IMR-90 (cell line): ENCODE measurements around the gene SLCO1B1. TPM values are rescaled to one million over a fixed set of nuclear protein-coding genes. Genes with fewer than 3 reads are reported as not detected.

Source experiments
- ATAC-seq: fragments of 200-7000 bp; cut with Tn5 transposase; 2 replicates; pipeline ENCODE4 v1.9.1; 2020; ENCODE audit warnings: low read depth, mild to moderate bottlenecking, moderate library complexity
- BruUV-seq: library from RNA; stranded (reverse); fragments of 400-500 nt; replicated peaks from 2 replicates; lab custom pipeline; 2021; lab: Mats Ljungman, UMichigan
- CTCF ChIA-PET: fragments of 300-600 bp; formaldehyde crosslinking; extraction: SDS; loops from one replicate; lab custom pipeline; 2021; ENCODE audit warnings: antibody characterized with exemption; lab: Yijun Ruan, JAX
- POLR2A ChIA-PET: fragments of 300-600 bp; sonication (Branson Sonifier 250); formaldehyde crosslinking; loops from one replicate; lab custom pipeline; 2022; ENCODE audit warnings: antibody characterized with exemption; ENCODE audit not compliant: unreplicated experiment; lab: Charles Lee
- DNase-seq: peaks from one replicate; pipeline ENCODE4 v3.0.0; 2013
- H2AFZ ChIP-seq: replicated peaks from 2 replicates; pipeline ENCODE3; 2013; ENCODE audit warnings: low read length, mild to moderate bottlenecking; ENCODE audit not compliant: poor library complexity
- H2AK5ac ChIP-seq: 2 replicates; pipeline ENCODE4 v1.6.1; 2013; ENCODE audit warnings: low read depth, low read length, inconsistent platforms
- H2AK9ac ChIP-seq: replicated peaks from 2 replicates; pipeline ENCODE3; 2013; ENCODE audit warnings: mild to moderate bottlenecking, low read depth, low read length, moderate library complexity; ENCODE audit not compliant: poor library complexity
- H2BK120ac ChIP-seq: 2 replicates; pipeline ENCODE4 v1.6.1; 2013; ENCODE audit warnings: low read depth, low read length, inconsistent platforms
- H2BK15ac ChIP-seq: 3 replicates; pipeline ENCODE4 v1.6.1; 2013; ENCODE audit warnings: low read depth, low read length, inconsistent platforms
- H2BK20ac ChIP-seq: 2 replicates; pipeline ENCODE4 v1.6.1; 2013; ENCODE audit warnings: low read depth, mild to moderate bottlenecking, inconsistent platforms, low read length, moderate library complexity
- H2BK5ac ChIP-seq: 2 replicates; pipeline ENCODE4 v1.6.1; 2013; ENCODE audit warnings: mild to moderate bottlenecking, low read depth, low read length, inconsistent platforms; ENCODE audit not compliant: poor library complexity, severe bottlenecking
- H3K14ac ChIP-seq: replicated peaks from 2 replicates; pipeline ENCODE4 v1.6.1; 2013; ENCODE audit warnings: low read depth, low read length, inconsistent platforms
- H3K18ac ChIP-seq: 2 replicates; pipeline ENCODE4 v1.6.1; 2013; ENCODE audit warnings: low read depth, low read length, control low read depth
- H3K23ac ChIP-seq: 2 replicates; pipeline ENCODE4 v1.6.1; 2013; ENCODE audit warnings: low read depth, low read length, inconsistent platforms
- H3K27ac ChIP-seq: 2 replicates; pipeline ENCODE4 v1.5.1; 2013; ENCODE audit warnings: mild to moderate bottlenecking, control low read depth, low read length; ENCODE audit not compliant: insufficient read depth
- H3K27me3 ChIP-seq: 2 replicates; pipeline ENCODE4 v1.6.1; 2013; ENCODE audit warnings: low read length; ENCODE audit not compliant: control insufficient read depth, insufficient read depth
- H3K36me3 ChIP-seq: 2 replicates; pipeline ENCODE4 v1.6.1; 2013; ENCODE audit warnings: low read length, mixed read lengths; ENCODE audit not compliant: control insufficient read depth, insufficient read depth
- H3K4ac ChIP-seq: 2 replicates; pipeline ENCODE4 v1.6.1; 2013; ENCODE audit warnings: low read depth, low read length, inconsistent platforms
- H3K4me1 ChIP-seq: 2 replicates; pipeline ENCODE4 v1.6.1; 2013; ENCODE audit warnings: low read length, mixed read lengths; ENCODE audit not compliant: control insufficient read depth, insufficient read depth
- H3K4me2 ChIP-seq: 2 replicates; pipeline ENCODE4 v1.6.1; 2013; ENCODE audit warnings: low read depth, mild to moderate bottlenecking, control low read depth, low read length, moderate library complexity
- H3K4me3 ChIP-seq: 2 replicates; pipeline ENCODE4 v1.5.1; 2013; ENCODE audit warnings: low read depth, mild to moderate bottlenecking, control low read depth, low read length, moderate library complexity; ENCODE audit not compliant: insufficient read depth
- H3K56ac ChIP-seq: 2 replicates; pipeline ENCODE4 v1.6.1; 2013; ENCODE audit warnings: low read length, inconsistent platforms; ENCODE audit not compliant: insufficient read depth; ENCODE audit errors: extremely low read depth
- H3K79me1 ChIP-seq, 2 experiments: 2 replicates each; pipeline ENCODE4 v1.6.1; 2013; ENCODE audit warnings: low read length in 2 of 2, inconsistent platforms in 1 of 2, low read depth in 1 of 2
- H3K9ac ChIP-seq: 2 replicates; pipeline ENCODE4 v1.6.1; 2013; ENCODE audit warnings: low read depth, low read length, control low read depth
- H3K9me1 ChIP-seq: 2 replicates; pipeline ENCODE4 v1.6.1; 2013; ENCODE audit warnings: low read length, inconsistent platforms; ENCODE audit not compliant: insufficient read depth
- H3K9me3 ChIP-seq: 2 replicates; pipeline ENCODE4 v1.6.1; 2013; ENCODE audit warnings: low read length; ENCODE audit not compliant: control insufficient read depth, insufficient read depth
- H4K20me1 ChIP-seq: 2 replicates; pipeline ENCODE4 v1.6.1; 2013; ENCODE audit warnings: low read length, inconsistent platforms; ENCODE audit not compliant: insufficient read depth
- H4K5ac ChIP-seq: 2 replicates; pipeline ENCODE4 v1.6.1; 2013; ENCODE audit warnings: mild to moderate bottlenecking, low read depth, low read length, control low read depth
- H4K8ac ChIP-seq, 2 experiments: 2 replicates each; pipeline ENCODE4 v1.6.1; 2013; ENCODE audit warnings: low read depth in 2 of 2, low read length in 2 of 2, control low read depth in 1 of 2, inconsistent platforms in 1 of 2
- H4K91ac ChIP-seq: 2 replicates; pipeline ENCODE4 v1.6.1; 2013; ENCODE audit warnings: low read depth, low read length, inconsistent platforms; ENCODE audit not compliant: insufficient read depth
- BHLHE40 ChIP-seq: fragments of 150-350 bp; IDR thresholded peaks from 2 replicates; pipeline ENCODE4 v1.6.1; 2016; ENCODE audit warnings: mild to moderate bottlenecking, low read depth, low read length
- CHD1 ChIP-seq: IDR thresholded peaks from 2 replicates; pipeline ENCODE4 v1.6.1; 2012; ENCODE audit warnings: low read depth, low read length, improper control_type of control experiment
- MAZ ChIP-seq: IDR thresholded peaks from 2 replicates; pipeline ENCODE4 v1.6.1; 2012; ENCODE audit warnings: low read depth, mild to moderate bottlenecking, low read length, improper control_type of control experiment, moderate library complexity, borderline replicate concordance
- RAD21 ChIP-seq: IDR thresholded peaks from 2 replicates; pipeline ENCODE4 v1.6.1; 2012; ENCODE audit warnings: low read length, improper control_type of control experiment
- RCOR1 ChIP-seq: IDR thresholded peaks from 2 replicates; pipeline ENCODE4 v1.6.1; 2012; ENCODE audit warnings: mild to moderate bottlenecking, low read length, improper control_type of control experiment; ENCODE audit not compliant: insufficient replicate concordance
- WGBS, 2 experiments: methylation state at CpG; one replicate each; pipeline versions ENCODE4 v1.1.5 to v1.1.7; 2013; ENCODE audit warnings: missing lambda C conversion rate in 2 of 2; ENCODE audit not compliant: insufficient read length in 1 of 2; ENCODE audit errors: extremely low coverage in 2 of 2; 5-methylcytosine and 5-hydroxymethylcytosine counted together
- dilution Hi-C: fragments of 300-500 bp; cut with HindIII; formaldehyde crosslinking; loops from one replicate; pipeline ENCODE4 v1.14.3; 2018; ENCODE audit warnings: low sequenced_read_pairs; ENCODE audit not compliant: unreplicated experiment
- in situ Hi-C: fragments of 300-500 bp; cut with MboI; formaldehyde crosslinking; loops from 3 replicates; pipeline ENCODE4 v1.14.3; 2019; ENCODE audit warnings: low sequenced_read_pairs, inconsistent platforms, mixed read lengths
- intact Hi-C: fragments of 100-400 bp; cut with micrococcal nuclease; formaldehyde crosslinking; loops from 2 replicates; pipeline ENCODE4 v1.10.0; 2022
- polyA plus RNA-seq, 3 experiments: library from polyadenylated mRNA; depleted of rRNA; stranded (reverse); fragments of >200 nt; gene quantifications; 2 replicates each; pipeline ENCODE4 v1.2.3, GENCODE V29; 2012; ENCODE audit warnings: low replicate concordance in 1 of 3
- total RNA-seq: library from RNA; depleted of rRNA; stranded (reverse); fragments of >200 nt; gene quantifications from 2 replicates; pipeline ENCODE4 v1.2.3, GENCODE V29; 2012
- TF ChIP-seq, protein P1 (sequence below): fragments of 150-350 bp; IDR thresholded peaks from 2 replicates; pipeline ENCODE4 v1.6.1; 2016; ENCODE audit warnings: low read depth, mild to moderate bottlenecking, low read length, moderate library complexity, borderline replicate concordance

SLCO1B1 gene
- total and polyA plus RNA-seq, 2 of the 4 experiments (the other 2 are of a cell fraction), result not detected

DNA sequence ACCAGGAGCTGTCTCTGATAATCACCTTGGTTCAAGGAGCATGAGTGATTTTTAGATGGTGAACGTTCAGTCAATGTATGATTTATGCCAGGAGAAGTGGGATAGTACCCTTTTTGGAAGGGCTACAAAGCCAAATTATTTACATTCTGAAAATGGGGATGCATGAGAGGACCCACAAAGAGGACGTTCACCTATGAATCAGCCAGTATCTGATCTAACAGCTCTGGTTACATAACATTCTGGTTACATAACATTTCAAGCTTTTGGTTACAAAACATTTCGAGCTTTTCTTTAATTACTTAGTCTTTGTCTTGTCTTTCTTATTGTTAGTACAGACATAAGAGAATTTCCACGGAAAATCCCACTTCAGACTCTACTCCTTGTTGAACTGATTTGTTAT, 134.9 kb downstream of the SLCO1B1 start:
- no peak overlapping the region for H2AFZ ChIP-seq
- no peak overlapping the region for H3K4me3 ChIP-seq
- H3K56ac ChIP-seq, result no peak overlapping the region
- no peak overlapping the region for H2BK5ac ChIP-seq
- in situ Hi-C loops, result no loop called here
- H3K18ac ChIP-seq, result no peak overlapping the region
- no peak overlapping the region for H3K23ac ChIP-seq
- H3K4me2 ChIP-seq, result no peak overlapping the region
- H3K14ac ChIP-seq, result no peak overlapping the region
- no peaks in the 10 kb centered on the region for H3K9me1 ChIP-seq
- no peak overlapping the region for H2BK20ac ChIP-seq
- H4K20me1 ChIP-seq, result no peaks in the 10 kb centered on the region
- no peak overlapping the region for H3K9ac ChIP-seq
- peaks cover 8% of the 10 kb centered on the region; the same call in 1 of the 2 replicates for H3K9me3 ChIP-seq
- POLR2A ChIA-PET, result no interaction called here
- WGBS, 2 experiments, result no CpG with 5 or more reads among the region's 4 CpGs
- H2AK5ac ChIP-seq, result no peak overlapping the region
- DNase-seq (no peak), ATAC-seq (no peak)
- intact Hi-C loops, result no loop called here
- H2BK15ac ChIP-seq, result no peak overlapping the region
- no peak overlapping the region for H2BK120ac ChIP-seq
- no peak overlapping the region for H3K4ac ChIP-seq
- no peaks in the 10 kb centered on the region for H3K27me3 ChIP-seq
- CTCF ChIA-PET, result no interaction called here
- no peaks in the 10 kb centered on the region for H3K79me1 ChIP-seq
- H3K36me3 ChIP-seq, result no peaks in the 10 kb centered on the region
- no peak overlapping the region for H4K91ac ChIP-seq
- H4K8ac ChIP-seq, result no peak overlapping the region
- dilution Hi-C loops, result no loop called here
- H3K27ac ChIP-seq, result no peak overlapping the region
- H4K5ac ChIP-seq, result no peak overlapping the region
- BruUV-seq, result no TSS peak
- H2AK9ac ChIP-seq, result no peak overlapping the region
- H3K4me1 ChIP-seq, result no peaks in the 10 kb centered on the region
- TF ChIP-seq CHD1 (no peak), RAD21 (no peak), MAZ (no peak), BHLHE40 (no peak), RCOR1 (no peak)
- TF ChIP-seq, protein P1, sequence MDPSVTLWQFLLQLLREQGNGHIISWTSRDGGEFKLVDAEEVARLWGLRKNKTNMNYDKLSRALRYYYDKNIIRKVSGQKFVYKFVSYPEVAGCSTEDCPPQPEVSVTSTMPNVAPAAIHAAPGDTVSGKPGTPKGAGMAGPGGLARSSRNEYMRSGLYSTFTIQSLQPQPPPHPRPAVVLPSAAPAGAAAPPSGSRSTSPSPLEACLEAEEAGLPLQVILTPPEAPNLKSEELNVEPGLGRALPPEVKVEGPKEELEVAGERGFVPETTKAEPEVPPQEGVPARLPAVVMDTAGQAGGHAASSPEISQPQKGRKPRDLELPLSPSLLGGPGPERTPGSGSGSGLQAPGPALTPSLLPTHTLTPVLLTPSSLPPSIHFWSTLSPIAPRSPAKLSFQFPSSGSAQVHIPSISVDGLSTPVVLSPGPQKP, result no peak
